Natural killer cell (primary cell): ENCODE measurements around the gene WRNIP1. TPM values are rescaled to one million over a fixed set of nuclear protein-coding genes. Genes with fewer than 3 reads are reported as not detected.

Experiments used
- ATAC-seq, 3 donors: fragments of 150-1000 bp in 2 of 3; fragments of 200-7000 bp in 1 of 3; cut with Tn5 transposase; 1 replicate in 1 of 3; 2 replicates in 2 of 3; pipeline ENCODE4 v1.10.0; 2021; ENCODE audit warnings: mild to moderate bottlenecking in 2 of 3, moderate library complexity in 2 of 3
- DNase-seq, 2 donors: peaks; one replicate each; pipeline versions ENCODE4 v3.0.0 to v3.0.0-alpha.2; 2013 to 2021; ENCODE audit warnings: mixed read lengths in 1 of 2
- H3K27ac ChIP-seq: one replicate; pipeline ENCODE4 v1.5.1; 2013; ENCODE audit warnings: mild to moderate bottlenecking, low read length
- H3K27me3 ChIP-seq: one replicate; pipeline ENCODE4 v1.6.1; 2013; ENCODE audit warnings: low read length; ENCODE audit not compliant: control insufficient read depth, insufficient read depth
- H3K36me3 ChIP-seq: one replicate; pipeline ENCODE4 v1.6.1; 2013; ENCODE audit warnings: low read length; ENCODE audit not compliant: control insufficient read depth, insufficient read depth
- H3K4me1 ChIP-seq: one replicate; pipeline ENCODE4 v1.6.1; 2013; ENCODE audit warnings: low read length; ENCODE audit not compliant: control insufficient read depth, insufficient read depth
- H3K4me3 ChIP-seq: one replicate; pipeline ENCODE4 v1.5.1; 2013; ENCODE audit warnings: low read length
- H3K9me3 ChIP-seq: one replicate; pipeline ENCODE4 v1.6.1; 2013; ENCODE audit warnings: low read length; ENCODE audit not compliant: control insufficient read depth, insufficient read depth
- H3K27ac Mint-ChIP-seq, 2 donors: one replicate each; pipeline ENCODE4 v1.8.0; 2022; ENCODE audit warnings: mild to moderate bottlenecking in 2 of 2, mixed read lengths in 2 of 2, moderate library complexity in 1 of 2
- H3K27me3 Mint-ChIP-seq, 2 donors: one replicate each; pipeline ENCODE4 v1.8.0; 2022; ENCODE audit warnings: low read depth in 2 of 2, mixed read lengths in 2 of 2
- H3K36me3 Mint-ChIP-seq: one replicate; pipeline ENCODE4 v1.8.0; 2022; ENCODE audit warnings: mixed read lengths
- H3K4me1 Mint-ChIP-seq, 2 donors: one replicate each; pipeline ENCODE4 v1.8.0; 2022; ENCODE audit warnings: mixed read lengths in 2 of 2
- H3K4me3 Mint-ChIP-seq: one replicate; pipeline ENCODE4 v1.8.0; 2022; ENCODE audit warnings: mild to moderate bottlenecking, moderate library complexity, mixed read lengths
- H3K9me3 Mint-ChIP-seq, 2 donors: one replicate each; pipeline ENCODE4 v1.8.0; 2022; ENCODE audit warnings: mixed read lengths in 2 of 2
- CTCF ChIP-seq: fragments of 200-600 bp; IDR thresholded peaks from one replicate; pipeline ENCODE4 v1.8.0; 2022; ENCODE audit warnings: antibody characterized with exemption
- WGBS: methylation state at CpG from one replicate; pipeline ENCODE4 v1.1.7; 2013; ENCODE audit warnings: missing lambda C conversion rate; ENCODE audit not compliant: insufficient coverage; 5-methylcytosine and 5-hydroxymethylcytosine counted together
- intact Hi-C: fragments of 100-400 bp; cut with micrococcal nuclease; formaldehyde crosslinking; loops from one replicate; pipeline ENCODE4 v1.14.2; 2022
- total RNA-seq, 4 donors: library from RNA; stranded (reverse); fragments of 120-200 nt in 1 of 4; gene quantifications; one replicate each; pipeline versions ENCODE4 v1.2.3 to v1.2.4, GENCODE V29; 2013 to 2022

WRNIP1 gene
- total RNA-seq, 3 donors from 2014 or later (not counting 1 experiment from before 2014, with no cell fraction given) = 27.9 to 34.8 (median 30.5) TPM

- H3K4me1 Mint-ChIP-seq = peaks cover 53 to 57% of the 10 kb centered on the region in 2 donors
- peak overlapping the region; percentile 67 for H3K4me3 Mint-ChIP-seq
- no peak for TF ChIP-seq CTCF
- H3K4me3 ChIP-seq = no peak overlapping the region
- H3K36me3 ChIP-seq = no peaks in the 10 kb centered on the region
- no peaks in the 10 kb centered on the region for H3K9me3 Mint-ChIP-seq
- H3K27ac Mint-ChIP-seq = peak overlapping the region; percentile 93 to 94
- intact Hi-C loops = loop anchor here (5.0 to 10.0 kb wide), 3 partner anchors 63 to 261 kb away; no protein-coding TSS in a partner anchor
- WGBS = 89% methylated on average over 4 of the region's 5 CpGs
- ATAC-seq (peak in 1 of 3 donors; percentile 6), DNase-seq (no peak)
- H3K4me1 ChIP-seq = peaks cover 74% of the 10 kb centered on the region
- H3K9me3 ChIP-seq = no peaks in the 10 kb centered on the region
- H3K27me3 ChIP-seq = no peaks in the 10 kb centered on the region
- no peaks in the 10 kb centered on the region for H3K27me3 Mint-ChIP-seq
- H3K27ac ChIP-seq = peak overlapping the region; percentile 73
- H3K36me3 Mint-ChIP-seq = no peaks in the 10 kb centered on the region
These were observed 29.1 kb downstream of the WRNIP1 start for GRCh38 chr6:2794171-2794730.

GRCh38 chr6:2795162-2795561, 30.0 kb downstream of the WRNIP1 start:
- WGBS = 88% methylated on average over 2 of the region's 2 CpGs
- peaks cover 83% of the 10 kb centered on the region for H3K4me1 ChIP-seq
- peak overlapping the region; percentile 80 to 85 for H3K27ac Mint-ChIP-seq

GRCh38 chr6:2795956-2796355, 30.8 kb downstream of the WRNIP1 start:
- H3K9me3 Mint-ChIP-seq = no peaks in the 10 kb centered on the region
- no peak for TF ChIP-seq CTCF
- Histone ChIP-seq H3K4me3 (no peak overlapping the region), H3K27ac (no peak overlapping the region), H3K9me3 (no peaks in the 10 kb centered on the region), H3K36me3 (no peaks in the 10 kb centered on the region), H3K4me1 (peaks cover 87% of the 10 kb centered on the region), H3K27me3 (no peaks in the 10 kb centered on the region)
- peaks cover 61 to 68% of the 10 kb centered on the region in 2 donors for H3K4me1 Mint-ChIP-seq
- H3K27ac Mint-ChIP-seq = peak overlapping the region; percentile 80 to 85
- ATAC-seq (no peak), DNase-seq (no peak)
- H3K36me3 Mint-ChIP-seq = no peaks in the 10 kb centered on the region
- intact Hi-C loops = loop anchor here (10.0 kb wide), 1 partner anchor 259 kb away; no protein-coding TSS in a partner anchor
- peak overlapping the region; percentile 59 for H3K4me3 Mint-ChIP-seq
- H3K27me3 Mint-ChIP-seq = no peaks in the 10 kb centered on the region
- 73% methylated on average over 16 of the region's 16 CpGs for WGBS

More at GRCh38 chr6:2795162-2795561, 30.0 kb downstream of the WRNIP1 start:
- Histone ChIP-seq H3K27me3 (no peaks in the 10 kb centered on the region), H3K9me3 (no peaks in the 10 kb centered on the region), H3K4me3 (no peak overlapping the region), H3K27ac (no peak overlapping the region), H3K36me3 (no peaks in the 10 kb centered on the region)
- no peaks in the 10 kb centered on the region for H3K9me3 Mint-ChIP-seq
- H3K27me3 Mint-ChIP-seq = no peaks in the 10 kb centered on the region
- peak overlapping the region; percentile 59 for H3K4me3 Mint-ChIP-seq
- no peaks in the 10 kb centered on the region for H3K36me3 Mint-ChIP-seq
- intact Hi-C loops = loop anchor here (10.0 kb wide), 1 partner anchor 260 kb away; no protein-coding TSS in a partner anchor
- DNase-seq (no peak), ATAC-seq (no peak)
- TF ChIP-seq CTCF = no peak
- peaks cover 62 to 65% of the 10 kb centered on the region in 2 donors for H3K4me1 Mint-ChIP-seq

GRCh38 chr6:2796861-2797260, 31.7 kb downstream of the WRNIP1 start:
- Mint-ChIP-seq H3K9me3 (no peaks in the 10 kb centered on the region), H3K36me3 (no peaks in the 10 kb centered on the region), H3K27ac (peak overlapping the region; percentile 64 to 75), H3K4me1 (peaks cover 54 to 63% of the 10 kb centered on the region in 2 donors), H3K4me3 (no peak overlapping the region), H3K27me3 (no peaks in the 10 kb centered on the region)
- no peak for DNase-seq
- intact Hi-C loops = loop anchor here (10.0 kb wide), 1 partner anchor 258 kb away; no protein-coding TSS in a partner anchor
- H3K27me3 ChIP-seq = no peaks in the 10 kb centered on the region
- no peaks in the 10 kb centered on the region for H3K36me3 ChIP-seq
- ATAC-seq = no peak
- no peak overlapping the region for H3K27ac ChIP-seq
- WGBS = 67% methylated on average over 6 of the region's 6 CpGs
- no peak overlapping the region for H3K4me3 ChIP-seq
- no peaks in the 10 kb centered on the region for H3K9me3 ChIP-seq
- peaks cover 80% of the 10 kb centered on the region for H3K4me1 ChIP-seq
- no peak for TF ChIP-seq CTCF
